Nucleus accumbens (tissue), 56 donors: ENCODE data around the gene NOC4L.
"Not testable (repeated sequence)": the region's sequence is repeated elsewhere in the genome, so short reads cannot be mapped to it uniquely, and the experiment has no call there.

Source experiments
- DNase-seq, 56 donors: peaks; one replicate each; lab custom pipeline; 2025; lab: John Stamatoyannopoulos, UW

The NOC4L gene

DNA sequence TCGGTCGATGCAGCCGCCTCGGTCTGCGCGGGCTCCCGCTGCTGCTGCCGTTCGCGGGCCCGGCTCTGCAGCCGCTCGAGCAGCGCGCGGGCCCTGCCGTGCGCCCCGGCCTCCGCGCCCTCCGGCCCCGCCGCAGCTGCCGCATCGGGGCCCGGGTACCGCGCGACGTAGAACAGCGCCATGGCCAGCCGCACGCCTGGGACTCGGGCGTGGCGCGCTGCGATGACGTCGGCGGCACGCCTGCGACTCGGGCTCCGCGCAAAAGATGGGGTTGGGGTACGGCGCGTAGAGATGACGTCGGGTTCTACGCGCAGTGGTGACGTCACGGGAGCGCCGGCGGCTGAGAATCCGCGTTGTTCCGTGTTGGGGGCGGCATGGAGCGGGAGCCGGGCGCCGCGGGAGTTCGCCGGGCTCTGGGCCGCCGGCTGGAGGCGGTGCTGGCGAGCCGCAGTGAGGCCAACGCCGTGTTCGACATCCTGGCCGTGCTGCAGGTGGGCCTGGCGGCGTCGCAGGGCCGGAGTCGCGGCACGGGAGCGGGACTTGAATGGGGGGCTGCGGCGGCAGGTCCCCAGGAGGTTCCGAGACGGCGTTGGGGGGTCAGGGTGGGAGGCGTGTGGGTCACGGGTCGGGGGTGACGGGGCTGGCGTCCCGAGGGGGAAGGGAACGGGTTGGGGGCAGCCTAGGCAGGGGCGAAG is at the start of gene NOC4L, which contains the start of gene DDX51:
TSS of gene NOC4L (plus strand) at position 343 of the 695 bp plus-strand sequence. CDS start at position 375, 32 bp downstream.
TSS of gene DDX51 (minus strand) at position 205 of the 695 bp plus-strand sequence. CDS start at position 182, 23 bp downstream.
- DNase-seq = peak in 54 of 56 donors; percentile 48 to 95 (median 86)

GRCh38 chr12:132095520-132096409 is 48.5 kb upstream of the NOC4L start:
- DNase-seq = no peak

DNA sequence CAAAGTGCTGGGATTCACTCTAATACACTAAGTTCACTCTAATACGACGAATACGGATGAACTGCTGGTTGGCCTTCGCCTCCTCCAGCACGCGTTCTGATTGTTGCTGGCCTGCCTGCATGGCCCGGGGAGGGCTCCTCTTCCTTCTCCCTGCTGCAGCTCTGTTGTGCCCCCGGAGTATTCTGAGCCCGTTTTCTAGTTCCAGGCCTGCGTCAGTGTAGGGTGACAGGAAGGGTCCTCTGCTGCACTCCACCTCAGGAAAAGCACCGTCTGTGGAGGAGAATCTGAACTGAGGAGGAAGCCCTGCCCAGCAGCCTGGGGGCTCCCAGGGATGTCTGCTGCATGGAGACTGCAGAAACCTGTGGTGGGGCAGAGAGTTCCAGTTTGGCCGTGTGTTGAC is 44.5 kb upstream of the NOC4L start:
- no peak for DNase-seq

DNA sequence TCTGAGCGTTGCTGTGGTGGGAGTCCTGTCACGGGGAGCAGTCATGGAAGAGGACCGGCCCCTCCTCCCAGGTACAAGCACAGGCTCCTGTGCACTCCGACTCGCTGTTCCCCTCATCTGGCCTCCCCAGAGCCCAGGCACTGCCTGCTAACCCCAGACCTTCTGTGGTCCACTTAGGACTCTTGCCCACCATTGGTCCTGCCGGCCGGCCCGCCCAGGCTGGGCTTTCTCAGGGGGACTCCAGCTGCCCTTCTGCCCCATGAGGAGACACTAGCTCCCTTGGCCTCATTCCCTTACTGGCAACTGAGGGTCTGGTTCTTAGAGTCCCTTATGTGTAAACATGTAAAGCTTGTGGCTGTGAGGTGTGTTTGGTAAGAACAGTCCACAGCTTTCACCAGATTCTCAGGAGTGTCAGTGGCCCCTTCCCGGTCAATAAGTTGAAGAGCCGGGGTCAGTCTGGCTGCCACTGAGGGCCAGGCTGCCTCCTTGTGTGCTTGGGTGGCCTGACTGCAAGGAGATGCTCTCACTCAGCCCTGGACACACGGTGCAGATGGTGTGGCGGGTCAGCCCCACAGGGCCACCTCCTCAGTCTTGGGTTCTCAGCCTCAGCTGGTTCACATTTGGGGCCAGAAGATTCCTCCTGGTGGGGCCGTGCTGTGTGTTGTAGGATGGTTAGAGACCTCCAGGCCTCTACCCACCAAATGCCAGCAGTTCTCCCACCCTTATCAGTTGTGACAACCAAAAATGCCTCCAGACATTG is 43.8 kb upstream of the NOC4L start:
- no peak for DNase-seq

DNA sequence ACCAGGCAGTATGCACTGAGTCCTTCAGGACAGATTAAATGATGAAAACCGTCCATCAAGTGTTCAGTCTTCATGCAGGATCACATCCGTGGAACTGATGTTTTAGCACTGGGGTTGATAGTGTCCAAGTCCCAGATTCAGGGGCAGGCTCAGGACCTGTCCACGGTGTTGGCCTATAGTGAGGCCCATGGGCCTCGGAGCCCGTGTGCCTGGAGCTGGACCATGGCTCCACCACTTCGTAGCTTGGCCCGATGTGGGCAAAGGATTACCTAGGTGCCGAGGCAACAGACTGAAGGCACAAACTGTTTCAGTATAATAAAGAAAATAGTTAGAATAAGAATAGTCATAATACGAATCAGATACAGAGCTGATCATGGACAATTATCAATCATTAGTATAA is 42.0 kb upstream of the NOC4L start:
- DNase-seq = no peak

GRCh38 chr12:132103072-132103471 is 41.2 kb upstream of the NOC4L start:
- not testable (repeated sequence) for DNase-seq

- no peak for DNase-seq
Observed at GRCh38 chr12:132103542-132104308, 40.5 kb upstream of the NOC4L start.

DNA sequence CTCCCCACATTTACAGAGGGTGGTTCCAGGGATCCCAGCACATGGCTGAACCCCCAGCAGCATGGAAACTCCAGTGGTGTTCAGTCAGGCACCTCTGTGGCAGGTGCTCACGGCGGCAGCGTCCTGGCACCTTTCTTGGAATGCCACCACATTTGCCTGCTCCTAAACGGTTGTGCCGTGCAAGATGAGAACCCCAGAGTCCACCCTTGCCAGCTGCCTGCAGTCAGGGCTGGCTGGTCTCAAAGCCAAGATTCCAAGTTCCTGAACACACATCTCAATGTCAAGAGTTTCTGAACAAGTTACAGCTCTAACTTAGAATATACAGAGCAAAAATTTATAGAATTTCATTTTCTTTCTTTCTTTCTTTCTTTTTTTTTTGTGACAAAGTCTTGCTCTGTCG is 38.8 kb upstream of the NOC4L start:
- no peak for DNase-seq

DNA sequence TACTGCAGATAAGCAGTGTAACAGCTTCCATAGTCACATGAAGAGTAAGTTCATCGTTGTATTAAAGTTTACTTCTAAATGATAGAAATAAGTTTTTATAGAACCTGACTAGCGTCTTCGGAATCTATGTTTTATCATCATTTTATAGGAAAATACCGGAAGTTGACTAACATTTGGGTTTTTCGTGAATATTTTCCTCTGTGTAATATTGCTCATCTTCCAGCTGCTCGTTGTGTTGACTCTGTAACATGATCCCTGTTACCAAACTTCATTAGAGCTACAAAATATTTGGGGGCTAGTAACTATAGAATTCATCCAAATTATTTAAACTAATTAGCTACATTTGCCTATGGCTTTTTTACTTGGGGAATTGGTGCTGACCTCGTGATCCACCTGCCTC is 37.3 kb upstream of the NOC4L start:
- DNase-seq = no peak

- no peak for DNase-seq
Observed at GRCh38 chr12:132108211-132108832, 35.9 kb upstream of the NOC4L start.

DNA sequence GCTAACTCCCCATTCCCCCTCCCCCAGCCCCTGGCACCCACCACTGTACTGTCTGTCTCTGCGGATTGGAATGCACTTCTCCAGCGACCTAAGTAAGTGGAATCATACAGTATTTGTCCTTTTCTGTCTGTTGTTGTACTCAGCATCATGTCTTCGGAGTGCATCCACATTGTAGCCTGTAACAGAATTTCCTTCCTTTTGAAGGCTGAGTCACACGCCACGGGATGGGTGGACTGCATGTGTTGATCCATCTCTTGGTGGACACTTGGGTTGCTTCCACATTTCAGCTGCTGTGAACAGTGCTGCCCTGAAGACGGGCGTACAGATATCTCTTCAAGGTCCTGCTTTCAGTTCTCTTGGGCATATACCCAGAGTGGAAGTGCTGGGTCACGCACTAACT is 34.5 kb upstream of the NOC4L start:
- DNase-seq = no peak

GRCh38 chr12:132110677-132111076 is 33.6 kb upstream of the NOC4L start:
- no peak for DNase-seq

GRCh38 chr12:132111654-132112304 is 32.5 kb upstream of the NOC4L start:
- no peak for DNase-seq

DNA sequence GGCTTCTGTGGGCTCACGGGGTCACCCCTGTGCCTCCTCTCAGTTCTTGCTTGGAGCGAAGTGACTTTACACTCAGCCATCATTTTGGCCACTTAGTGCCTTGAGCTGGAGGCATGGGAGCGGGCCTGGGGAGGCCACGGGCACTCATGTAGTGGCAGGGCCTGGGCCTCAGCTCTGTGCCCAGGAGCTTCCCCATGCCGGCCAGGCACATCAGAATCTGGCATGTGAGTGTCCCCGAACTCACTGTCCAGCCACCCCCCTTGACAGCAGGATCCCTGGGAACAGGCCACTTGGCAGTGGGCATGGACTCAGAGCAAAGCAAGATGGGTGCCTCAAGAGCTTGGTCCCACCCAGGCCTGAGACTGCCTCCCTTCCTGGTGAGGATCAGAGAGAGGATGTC is 29.6 kb upstream of the NOC4L start:
- no peak for DNase-seq

DNA sequence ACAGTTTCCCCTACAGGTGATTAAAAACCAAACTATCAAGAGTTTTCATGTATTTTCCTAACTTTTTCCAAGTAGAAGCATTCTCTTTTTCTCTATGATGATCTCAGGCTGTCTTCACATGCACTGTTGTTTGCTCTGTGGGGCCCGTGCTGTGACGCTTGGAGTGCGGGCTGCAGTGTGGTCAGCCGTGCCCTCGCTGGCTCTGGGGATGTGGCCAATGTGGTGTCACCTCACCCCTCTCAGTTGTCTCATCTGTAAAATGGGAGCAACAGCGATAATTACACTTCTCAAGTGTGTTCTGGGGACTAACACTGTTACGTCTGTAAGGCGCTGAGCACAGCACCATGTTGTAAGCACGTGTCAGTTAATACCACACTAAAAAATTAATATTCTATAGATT is 28.8 kb upstream of the NOC4L start:
- DNase-seq = no peak

GRCh38 chr12:132116709-132117557 is 27.3 kb upstream of the NOC4L start:
- DNase-seq = no peak

- DNase-seq = no peak
Observed at GRCh38 chr12:132117558-132117875, 26.7 kb upstream of the NOC4L start.

DNA sequence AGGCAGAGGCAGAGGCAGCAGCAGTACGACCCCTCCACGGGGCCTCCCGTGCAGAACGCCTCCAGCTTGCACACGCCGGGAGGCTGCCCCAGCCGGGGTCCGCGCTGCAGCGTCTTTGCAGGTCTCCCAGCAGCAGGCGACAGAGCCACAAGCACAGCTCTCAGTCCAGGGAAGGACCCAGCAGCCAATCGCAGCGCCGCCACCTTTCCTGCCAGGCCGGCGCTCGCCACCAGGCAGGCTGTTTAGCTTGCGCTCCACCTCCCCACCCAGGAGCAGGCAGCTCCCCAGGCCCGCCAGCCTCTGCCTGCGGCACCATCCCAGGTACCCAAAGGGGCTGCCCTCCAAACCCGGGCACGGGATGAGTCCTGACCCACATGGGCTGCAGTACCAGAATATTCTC is 25.4 kb upstream of the NOC4L start:
- no peak for DNase-seq
